Smooth muscle cell (in vitro differentiated cells): ENCODE measurements around the gene NBEA. TPM values are rescaled to one million over a fixed set of nuclear protein-coding genes. Genes with fewer than 3 reads are reported as not detected.

Experiments used
- DNase-seq: peaks from one replicate; lab custom pipeline; 2025; ENCODE audit not compliant: unreplicated experiment; lab: John Stamatoyannopoulos, UW
- H2AFZ ChIP-seq: fragments of 200-600 bp; sonication (generic); 2 replicates; pipeline ENCODE4 v1.6.0; 2016; ENCODE audit warnings: antibody characterized with exemption, low read depth, mild to moderate bottlenecking
- H3F3A ChIP-seq: fragments of 200-600 bp; sonication (generic); 2 replicates; pipeline ENCODE4 v1.6.0; 2017; ENCODE audit warnings: antibody characterized with exemption, low read depth
- H3K27ac ChIP-seq: fragments of 200-600 bp; sonication (generic); 2 replicates; pipeline ENCODE4 v1.5.1; 2016; ENCODE audit warnings: low read depth, mild to moderate bottlenecking
- H3K27me3 ChIP-seq: fragments of 200-600 bp; sonication (generic); 2 replicates; pipeline ENCODE4 v1.6.1; 2016; ENCODE audit warnings: low read depth, mild to moderate bottlenecking
- H3K36me3 ChIP-seq: fragments of 200-600 bp; sonication (generic); 2 replicates; pipeline ENCODE4 v1.5.1; 2016; ENCODE audit warnings: low read depth
- H3K4me1 ChIP-seq: fragments of 200-600 bp; sonication (generic); 2 replicates; pipeline ENCODE4 v1.5.1; 2016; ENCODE audit warnings: low read depth
- H3K4me2 ChIP-seq: fragments of 200-600 bp; sonication (generic); 2 replicates; pipeline ENCODE4 v1.6.0; 2016; ENCODE audit warnings: mild to moderate bottlenecking
- H3K4me3 ChIP-seq: fragments of 200-600 bp; sonication (generic); 2 replicates; pipeline ENCODE4 v1.5.1; 2016; ENCODE audit warnings: mild to moderate bottlenecking
- H3K79me2 ChIP-seq: fragments of 200-600 bp; sonication (generic); 2 replicates; pipeline ENCODE4 v1.6.0; 2016; ENCODE audit warnings: low read depth, mild to moderate bottlenecking
- H3K9ac ChIP-seq: fragments of 200-600 bp; sonication (generic); 2 replicates; pipeline ENCODE4 v1.6.0; 2016; ENCODE audit warnings: low read depth
- H3K9me3 ChIP-seq: fragments of 200-600 bp; sonication (generic); replicated peaks from 2 replicates; pipeline ENCODE4 v1.5.1; 2016; ENCODE audit warnings: low read depth
- H4K20me1 ChIP-seq: fragments of 200-600 bp; sonication (generic); 2 replicates; pipeline ENCODE4 v1.6.0; 2016; ENCODE audit warnings: low read depth
- WGBS: methylation state at CpG from one replicate; pipeline ENCODE4 v1.1.7; 2016; ENCODE audit warnings: low lambda C conversion rate; 5-methylcytosine and 5-hydroxymethylcytosine counted together
- polyA plus RNA-seq: library from polyadenylated mRNA; unstranded; fragments of >200 nt; fragmentation: Nextera tagmentation; extraction: Ambion mirVana; gene quantifications from 2 replicates; pipeline ENCODE4 v1.2.1, GENCODE V29; 2016
- total RNA-seq: library from RNA; depleted of rRNA; stranded (reverse); fragments of >200 nt; gene quantifications from 2 replicates; pipeline ENCODE4 v1.2.3, GENCODE V29; 2014
- TF ChIP-seq, protein P1 (sequence below): fragments of 200-600 bp; sonication (generic); IDR thresholded peaks from 2 replicates; pipeline ENCODE4 v1.5.1; 2017; ENCODE audit warnings: borderline replicate concordance, mild to moderate bottlenecking, antibody characterized with exemption; ENCODE audit not compliant: insufficient read depth, poor library complexity, severe bottlenecking

The NBEA gene
- total and polyA plus RNA-seq, 2 experiments from 2014 or later: 3.6 to 11.7 TPM

- Histone ChIP-seq H3K4me1 (no peaks in the 10 kb centered on the region), H3K36me3 (no peaks in the 10 kb centered on the region), H3K4me2 (no peak overlapping the region), H3K79me2 (no peaks in the 10 kb centered on the region), H3F3A (no peaks in the 10 kb centered on the region), H3K27me3 (peaks cover 2% of the 10 kb centered on the region), H2AFZ (no peak overlapping the region), H3K27ac (no peak overlapping the region), H3K9ac (no peak overlapping the region), H4K20me1 (no peaks in the 10 kb centered on the region), H3K4me3 (no peak overlapping the region), H3K9me3 (no peaks in the 10 kb centered on the region)
- WGBS: 85% methylated on average over 6 of the region's 6 CpGs
- TF ChIP-seq, protein P1, sequence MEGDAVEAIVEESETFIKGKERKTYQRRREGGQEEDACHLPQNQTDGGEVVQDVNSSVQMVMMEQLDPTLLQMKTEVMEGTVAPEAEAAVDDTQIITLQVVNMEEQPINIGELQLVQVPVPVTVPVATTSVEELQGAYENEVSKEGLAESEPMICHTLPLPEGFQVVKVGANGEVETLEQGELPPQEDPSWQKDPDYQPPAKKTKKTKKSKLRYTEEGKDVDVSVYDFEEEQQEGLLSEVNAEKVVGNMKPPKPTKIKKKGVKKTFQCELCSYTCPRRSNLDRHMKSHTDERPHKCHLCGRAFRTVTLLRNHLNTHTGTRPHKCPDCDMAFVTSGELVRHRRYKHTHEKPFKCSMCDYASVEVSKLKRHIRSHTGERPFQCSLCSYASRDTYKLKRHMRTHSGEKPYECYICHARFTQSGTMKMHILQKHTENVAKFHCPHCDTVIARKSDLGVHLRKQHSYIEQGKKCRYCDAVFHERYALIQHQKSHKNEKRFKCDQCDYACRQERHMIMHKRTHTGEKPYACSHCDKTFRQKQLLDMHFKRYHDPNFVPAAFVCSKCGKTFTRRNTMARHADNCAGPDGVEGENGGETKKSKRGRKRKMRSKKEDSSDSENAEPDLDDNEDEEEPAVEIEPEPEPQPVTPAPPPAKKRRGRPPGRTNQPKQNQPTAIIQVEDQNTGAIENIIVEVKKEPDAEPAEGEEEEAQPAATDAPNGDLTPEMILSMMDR: no peak
- no peak for DNase-seq
These were observed 10.5 kb upstream of the NBEA start for GRCh38 chr13:34931572-34931971.

DNA sequence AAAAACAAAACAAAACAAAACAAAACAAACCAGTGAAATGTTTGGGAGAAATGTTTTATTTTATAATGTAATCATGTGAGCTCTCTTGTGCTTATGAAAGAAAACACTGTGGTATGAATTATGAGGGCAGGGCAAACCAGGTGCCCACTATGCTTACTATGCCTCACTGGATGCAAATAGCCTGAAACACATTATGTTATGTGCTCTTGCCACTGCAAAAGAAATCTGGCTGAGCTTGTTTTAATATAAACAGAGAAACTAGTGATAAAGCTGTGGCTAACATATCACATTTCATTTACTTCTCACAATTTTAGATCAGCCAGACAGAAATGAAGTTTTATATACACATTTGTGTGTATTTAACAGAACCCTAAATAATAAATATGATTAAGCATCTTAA lies 8.7 kb upstream of the NBEA start:
- Histone ChIP-seq H3K79me2 (no peaks in the 10 kb centered on the region), H3K4me1 (no peaks in the 10 kb centered on the region), H3K27ac (no peak overlapping the region), H3K9ac (no peak overlapping the region), H2AFZ (no peak overlapping the region), H3K36me3 (no peaks in the 10 kb centered on the region), H4K20me1 (no peaks in the 10 kb centered on the region), H3K9me3 (no peaks in the 10 kb centered on the region), H3K4me2 (no peak overlapping the region), H3F3A (no peaks in the 10 kb centered on the region), H3K4me3 (no peak overlapping the region), H3K27me3 (peaks cover 2% of the 10 kb centered on the region)
- DNase-seq: no peak
- TF ChIP-seq, protein P1: no peak

DNA sequence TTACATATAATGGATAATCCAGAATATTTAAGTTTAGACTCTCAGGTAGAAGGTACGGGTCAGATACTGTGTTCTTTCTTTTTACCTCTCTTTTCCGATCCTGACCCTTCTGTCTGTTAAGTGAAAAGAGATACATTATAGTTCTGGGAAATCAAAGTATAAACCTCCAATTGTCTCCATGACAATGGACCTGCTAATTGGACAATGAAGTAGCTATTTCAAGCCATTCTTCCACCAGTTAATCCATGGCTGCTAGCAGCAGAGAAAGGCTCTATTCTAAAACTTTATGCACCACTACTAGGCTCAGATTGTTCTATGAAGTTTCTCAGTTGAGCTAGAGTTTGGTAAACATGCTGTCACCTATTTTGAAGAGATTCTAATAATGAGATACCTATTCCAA lies 8.3 kb upstream of the NBEA start:
- H3K36me3 ChIP-seq: no peaks in the 10 kb centered on the region
- H3K27ac ChIP-seq: no peak overlapping the region
- H4K20me1 ChIP-seq: no peaks in the 10 kb centered on the region
- 93% methylated on average over 2 of the region's 2 CpGs for WGBS
- no peak overlapping the region for H3K9ac ChIP-seq
- no peaks in the 10 kb centered on the region for H3F3A ChIP-seq
- H2AFZ ChIP-seq: no peak overlapping the region
- peaks cover 2% of the 10 kb centered on the region for H3K27me3 ChIP-seq
- no peaks in the 10 kb centered on the region for H3K9me3 ChIP-seq
- no peak for DNase-seq
- H3K4me3 ChIP-seq: no peak overlapping the region
- H3K4me1 ChIP-seq: no peaks in the 10 kb centered on the region
- no peaks in the 10 kb centered on the region for H3K79me2 ChIP-seq
- TF ChIP-seq, protein P1: no peak
- H3K4me2 ChIP-seq: no peak overlapping the region

DNA sequence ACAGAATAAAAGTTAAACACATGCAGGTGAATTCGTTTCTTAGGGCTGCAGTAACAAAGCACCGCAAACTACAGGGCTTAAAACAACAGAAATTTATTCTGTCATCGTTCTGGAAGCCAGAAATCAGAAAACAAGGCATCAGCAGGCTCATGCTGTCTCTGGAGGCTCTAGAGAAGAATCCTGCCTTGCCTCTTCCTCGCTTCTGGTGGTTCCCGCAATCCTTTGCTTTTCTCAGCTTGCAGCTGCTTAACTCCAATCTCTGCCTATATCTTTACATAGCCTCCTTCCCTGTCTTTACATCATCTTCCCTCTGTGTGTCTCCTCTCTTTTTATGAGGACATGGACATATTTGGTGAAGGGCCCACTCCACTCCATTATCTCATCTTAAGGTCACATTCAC lies 6.2 kb upstream of the NBEA start:
- Histone ChIP-seq H3K4me1 (no peaks in the 10 kb centered on the region), H3F3A (no peaks in the 10 kb centered on the region), H3K4me3 (no peak overlapping the region), H3K36me3 (no peaks in the 10 kb centered on the region), H4K20me1 (no peaks in the 10 kb centered on the region), H2AFZ (no peak overlapping the region), H3K9me3 (no peaks in the 10 kb centered on the region), H3K27ac (no peak overlapping the region), H3K4me2 (no peak overlapping the region), H3K79me2 (no peaks in the 10 kb centered on the region), H3K9ac (no peak overlapping the region), H3K27me3 (peaks cover 10% of the 10 kb centered on the region)
- TF ChIP-seq, protein P1: no peak
- 76% methylated on average over 5 of the region's 5 CpGs for WGBS
- no peak for DNase-seq
